Retinal pigment epithelial cell (primary cell): ENCODE measurements around the gene C1S.

Source experiments
- DNase-seq: peaks from one replicate; pipeline ENCODE4 v3.0.0-alpha.2; 2010; ENCODE audit warnings: low read depth
- H3K4me3 ChIP-seq: 2 replicates; pipeline ENCODE4 v1.5.1; 2011; ENCODE audit warnings: mild to moderate bottlenecking, low read length, control low read depth, moderate library complexity
- CTCF ChIP-seq: conservative IDR thresholded peaks from 2 replicates; pipeline ENCODE4 v1.5.1; 2011; ENCODE audit warnings: low read depth, low read length, control low read depth, inconsistent platforms

Gene C1S

GRCh38 chr12:7059780-7060179 is 738 bp upstream of the C1S start:
- TF ChIP-seq CTCF: no peak
- no peak overlapping the region for H3K4me3 ChIP-seq
- DNase-seq: no peak

GRCh38 chr12:7061138-7061537 is 620 bp downstream of the C1S start:
- TF ChIP-seq CTCF: no peak
- peak overlapping the region; percentile 30 for H3K4me3 ChIP-seq
- DNase-seq: no peak

GRCh38 chr12:7061596-7061995 is 1.1 kb downstream of the C1S start:
- H3K4me3 ChIP-seq: no peak overlapping the region
- no peak for TF ChIP-seq CTCF
- no peak for DNase-seq

- DNase-seq: no peak
- no peak for TF ChIP-seq CTCF
- no peak overlapping the region for H3K4me3 ChIP-seq
Observed at GRCh38 chr12:7064516-7064915, 4.0 kb downstream of the C1S start.

- H3K4me3 ChIP-seq: no peak overlapping the region
- TF ChIP-seq CTCF: no peak
- no peak for DNase-seq
Observed at GRCh38 chr12:7065073-7065623, 4.6 kb downstream of the C1S start.

GRCh38 chr12:7066596-7066995 is 6.1 kb downstream of the C1S start:
- TF ChIP-seq CTCF: no peak
- H3K4me3 ChIP-seq: no peak overlapping the region
- DNase-seq: no peak

- no peak for DNase-seq
- H3K4me3 ChIP-seq: no peak overlapping the region
- TF ChIP-seq CTCF: no peak
Observed at GRCh38 chr12:7067096-7067495, 6.6 kb downstream of the C1S start.
